ENCODE measurements around the gene RNF130.

RNF130 gene

DNA sequence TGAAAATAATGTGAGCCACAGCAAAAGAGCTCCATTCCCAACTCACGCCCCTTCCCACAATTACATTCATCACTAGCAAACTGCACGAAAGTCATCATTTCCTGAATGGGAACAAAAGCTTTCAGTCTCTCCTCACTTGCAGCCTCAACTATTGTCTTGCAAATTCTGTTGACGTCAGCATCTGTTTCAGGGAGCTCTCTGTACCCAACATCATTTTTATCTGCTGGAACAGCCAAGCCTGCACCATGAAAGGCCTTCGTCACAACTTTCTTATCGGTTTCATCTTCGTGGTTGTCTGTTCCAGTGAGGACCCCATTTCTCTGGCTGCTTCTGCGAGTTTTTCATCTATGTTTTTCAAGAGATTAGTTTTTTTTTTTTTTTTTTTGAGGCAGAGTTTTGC lies 14.3 kb upstream of the RNF130 start:
- DNase-seq: no peak

- no peak for DNase-seq
These were observed 13.3 kb upstream of the RNF130 start for GRCh38 chr5:180084638-180085561.

- DNase-seq: no peak
These were observed 12.0 kb upstream of the RNF130 start for GRCh38 chr5:180083529-180084060.

DNA sequence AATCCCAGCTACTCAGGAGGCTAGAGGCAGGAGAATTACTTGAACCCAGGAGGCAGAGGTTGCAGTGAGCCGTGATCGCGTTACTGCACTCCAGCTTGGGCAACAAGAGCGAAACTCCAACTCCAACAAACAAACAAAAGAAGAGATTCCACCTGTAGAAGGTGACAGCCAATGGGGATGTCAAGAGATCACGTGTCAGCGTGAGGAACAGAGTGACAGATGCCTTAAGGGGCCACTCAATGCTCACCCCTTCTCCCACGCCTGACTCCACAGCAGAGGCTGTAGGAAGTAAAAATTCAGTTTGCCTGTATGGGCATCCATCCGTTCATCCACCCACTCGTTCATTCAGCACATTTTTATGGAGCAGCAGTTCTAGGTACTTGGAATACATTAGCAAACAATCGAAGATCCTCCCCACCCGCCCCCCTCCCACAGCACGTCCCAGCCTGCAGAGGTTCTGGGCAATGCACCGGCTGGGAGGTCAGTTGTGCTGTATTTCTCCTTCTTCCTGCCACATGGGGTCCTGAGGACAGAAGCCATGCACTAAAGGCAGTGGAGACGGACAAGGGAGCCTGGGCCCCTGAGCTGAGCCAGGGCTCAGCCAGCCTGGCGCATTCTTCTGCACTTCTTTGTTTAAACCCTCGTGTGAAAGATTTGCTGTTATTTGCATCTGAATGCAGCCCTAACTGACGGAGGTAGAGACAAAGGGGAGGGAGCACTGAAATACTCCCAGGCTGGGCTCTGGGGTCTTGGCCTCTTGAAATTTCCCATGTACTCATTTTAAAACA lies 11.3 kb upstream of the RNF130 start:
- no peak for DNase-seq

- DNase-seq: no peak
These were observed 9.9 kb upstream of the RNF130 start for GRCh38 chr5:180081481-180081880.

GRCh38 chr5:180080486-180081280 lies 9.1 kb upstream of the RNF130 start:
- no peak for DNase-seq

DNA sequence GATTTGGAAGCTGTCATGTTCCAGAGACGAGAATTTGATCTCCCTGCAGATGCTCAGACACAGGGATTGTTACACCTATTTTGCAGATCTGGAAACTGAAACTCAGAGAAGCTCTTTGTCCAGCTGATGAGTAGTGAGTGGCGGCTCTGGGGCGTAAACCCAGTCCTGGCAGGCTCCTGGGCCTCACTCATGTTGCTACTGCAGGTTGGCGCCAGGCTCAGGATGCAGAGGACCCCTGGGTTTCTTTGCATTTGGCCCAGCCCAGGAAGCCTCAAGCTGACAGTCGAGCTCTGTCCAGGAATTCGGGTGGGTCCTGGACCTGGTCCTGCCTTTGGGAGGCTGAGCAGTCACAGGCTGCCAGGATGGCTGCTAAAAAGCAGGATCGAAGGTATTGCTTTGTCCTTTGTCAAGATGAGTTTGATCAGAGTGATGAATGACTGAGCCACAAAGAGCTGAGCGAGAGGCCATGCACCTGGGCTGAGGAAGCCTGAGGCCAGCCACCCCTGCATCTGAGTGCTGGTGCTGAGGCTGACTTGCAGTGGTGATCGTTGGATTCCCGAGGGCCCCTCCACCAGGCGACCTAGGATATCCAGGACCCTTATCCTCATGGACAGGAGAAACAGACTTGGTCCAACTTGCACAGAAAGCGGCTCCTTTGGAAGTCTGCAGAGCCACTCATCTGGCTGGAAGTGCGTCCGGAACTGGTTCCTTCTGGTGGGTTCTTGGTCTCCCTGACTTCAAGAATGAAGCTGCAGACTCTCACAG lies 8.3 kb upstream of the RNF130 start:
- DNase-seq: no peak

DNA sequence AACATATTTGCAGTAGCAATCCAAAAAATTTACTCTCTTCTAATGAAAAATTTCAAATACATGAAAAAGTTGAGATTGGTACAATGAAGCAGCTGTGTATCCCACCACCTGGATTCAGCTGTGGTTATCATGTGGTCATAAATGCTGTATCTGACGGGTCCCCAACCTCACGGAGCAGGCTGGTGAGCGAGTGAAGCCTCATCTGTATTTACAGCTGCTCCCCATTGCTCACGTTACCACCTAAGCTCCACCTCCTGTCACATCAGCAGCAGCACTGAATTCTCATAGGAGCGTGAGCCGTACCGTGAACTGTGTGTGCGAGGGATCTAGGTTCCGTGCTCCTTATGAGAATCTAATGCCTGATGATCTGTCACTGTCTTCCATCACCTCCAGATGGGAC lies 6.8 kb upstream of the RNF130 start:
- DNase-seq: no peak

DNA sequence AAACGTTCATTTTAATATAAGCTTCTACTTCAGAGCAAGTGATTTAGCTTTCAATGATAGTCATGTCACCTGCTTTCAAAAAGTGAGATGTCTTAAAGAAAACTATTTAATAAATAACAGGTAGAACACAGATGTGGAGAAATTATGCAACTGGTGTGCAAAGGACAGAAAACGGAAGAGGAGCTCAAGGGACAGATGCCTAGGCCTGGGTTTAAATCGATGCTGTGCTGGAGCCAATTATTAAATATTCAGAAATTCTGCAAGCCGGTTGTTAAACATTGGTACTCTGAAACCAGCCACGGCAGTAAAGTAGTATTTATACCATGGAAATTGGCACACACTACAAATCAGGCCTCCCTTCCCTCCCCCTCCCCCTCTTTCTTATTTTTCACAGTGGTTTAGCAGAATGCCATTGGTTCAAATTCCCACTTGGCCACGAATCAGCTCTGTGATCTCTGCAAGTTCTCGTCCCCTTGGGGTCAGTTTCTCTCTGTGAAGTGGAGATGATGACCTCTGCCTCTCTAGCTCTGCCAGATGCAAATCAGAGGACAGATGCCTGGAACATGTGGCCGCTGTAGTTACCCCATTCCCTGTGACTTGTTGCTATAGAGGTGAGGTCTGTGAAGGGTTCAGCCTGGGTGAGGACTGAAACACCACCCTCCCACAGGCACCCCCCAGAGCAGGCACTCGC lies 6.2 kb upstream of the RNF130 start:
- no peak for DNase-seq

GRCh38 chr5:180075703-180076102 lies 4.1 kb upstream of the RNF130 start:
- DNase-seq: no peak

GRCh38 chr5:180074462-180074861 lies 2.9 kb upstream of the RNF130 start:
- no peak for DNase-seq

DNA sequence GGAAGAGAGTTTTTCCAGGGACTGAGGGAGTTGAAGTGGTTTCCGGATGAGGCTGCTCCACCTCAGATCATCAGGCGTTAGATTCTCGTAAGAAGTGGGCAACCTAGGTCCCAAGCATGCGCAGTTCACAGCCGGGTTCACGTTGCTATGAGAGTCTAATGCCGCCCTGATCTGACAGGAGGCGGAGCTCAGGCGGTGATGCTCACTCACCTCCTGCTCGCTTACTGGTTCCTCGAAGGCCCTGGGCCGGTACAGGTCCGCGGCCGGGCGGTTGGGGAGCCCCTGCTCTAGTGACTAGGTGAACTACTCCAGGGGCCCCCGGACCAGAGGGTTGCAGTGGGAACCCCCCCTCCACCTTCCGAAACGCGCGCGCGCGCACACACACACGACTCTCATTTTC lies 997 bp upstream of the RNF130 start:
- DNase-seq: no peak

DNA sequence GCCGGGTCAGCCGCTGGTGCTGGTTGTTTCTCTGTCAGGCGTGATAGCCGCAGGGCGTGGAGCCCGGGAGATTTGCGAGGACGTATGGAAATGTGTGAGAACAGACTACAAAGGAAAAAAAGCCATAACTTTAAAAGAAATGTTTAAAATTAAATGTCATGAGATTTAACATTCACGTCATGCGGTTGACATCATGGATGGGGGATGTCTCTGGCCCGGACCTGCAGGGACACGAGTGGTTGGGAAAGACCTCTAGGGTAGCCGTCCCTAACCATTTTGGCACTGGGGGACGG lies 643 bp upstream of the RNF130 start:
- no peak for DNase-seq

DNA sequence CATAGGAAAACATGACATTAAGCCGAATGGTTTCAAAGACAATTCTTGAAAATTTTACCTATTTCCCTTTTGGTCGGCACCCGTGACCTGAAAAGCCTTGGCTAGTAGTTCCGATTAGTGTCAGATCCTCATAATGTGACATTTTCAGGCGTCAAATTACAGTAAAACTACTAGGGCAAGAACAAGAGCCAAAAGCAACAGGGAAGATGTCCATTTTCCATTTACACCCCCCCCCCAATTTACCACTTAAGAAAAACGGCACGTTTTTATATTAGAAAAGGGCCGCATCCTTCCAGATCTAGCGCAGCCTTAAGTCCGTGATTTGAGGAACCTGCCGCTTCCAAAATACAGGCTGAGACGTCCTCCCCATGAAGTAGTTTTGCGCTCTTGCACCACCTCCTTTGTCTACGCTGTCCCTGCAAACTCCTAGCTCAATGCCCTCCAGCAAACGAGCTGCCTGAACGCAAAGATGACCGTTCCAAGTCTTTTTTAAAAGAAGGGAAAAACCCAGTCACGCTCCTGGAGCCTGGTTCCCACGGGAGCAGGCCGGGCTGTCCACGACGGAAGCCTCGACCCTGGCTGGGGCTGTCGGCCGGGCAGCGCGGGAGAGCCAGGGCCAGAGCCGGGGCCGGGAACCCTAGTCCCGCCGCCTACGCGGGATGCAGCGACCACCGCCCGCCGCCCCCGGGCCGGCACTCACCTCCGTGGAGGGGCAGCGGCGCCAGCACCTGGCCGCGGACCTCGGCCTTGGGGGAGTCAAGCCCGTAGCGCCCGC lies 616 bp downstream of the RNF130 start:
- DNase-seq: peak; percentile 48

DNA sequence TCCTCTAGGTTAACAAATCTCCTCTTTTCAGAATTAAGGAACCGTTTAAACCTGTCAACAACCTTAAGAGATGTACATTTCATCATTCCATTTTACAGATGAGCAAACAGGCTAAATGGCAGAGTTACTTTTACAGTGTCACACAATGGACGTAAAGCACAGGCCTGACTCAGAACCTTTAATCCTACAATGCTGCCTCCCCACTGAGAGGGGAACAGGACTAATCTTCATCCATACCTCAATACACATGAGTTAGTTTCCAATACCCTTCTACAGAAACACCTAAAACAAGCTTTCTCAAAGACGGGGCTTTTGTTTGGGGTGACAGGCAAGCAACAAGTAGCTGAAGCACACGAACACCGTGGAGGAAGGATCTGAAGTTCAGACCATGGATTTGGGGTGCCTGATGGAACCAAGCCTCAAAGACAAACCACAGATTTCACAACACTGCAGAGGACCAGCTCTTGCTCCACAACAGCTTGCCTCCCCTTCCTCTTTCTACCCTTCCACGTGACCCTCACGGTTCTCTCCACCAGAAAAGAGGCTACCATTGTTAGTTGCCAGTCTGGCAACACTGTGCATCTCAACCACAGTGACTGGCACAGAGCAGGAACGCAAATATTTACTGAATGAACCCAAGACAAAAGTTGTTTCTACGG lies 1.8 kb downstream of the RNF130 start:
- no peak for DNase-seq

GRCh38 chr5:180068519-180069090 lies 3.0 kb downstream of the RNF130 start:
- DNase-seq: no peak

- DNase-seq: no peak
These were observed 3.6 kb downstream of the RNF130 start for GRCh38 chr5:180067986-180068385.

DNA sequence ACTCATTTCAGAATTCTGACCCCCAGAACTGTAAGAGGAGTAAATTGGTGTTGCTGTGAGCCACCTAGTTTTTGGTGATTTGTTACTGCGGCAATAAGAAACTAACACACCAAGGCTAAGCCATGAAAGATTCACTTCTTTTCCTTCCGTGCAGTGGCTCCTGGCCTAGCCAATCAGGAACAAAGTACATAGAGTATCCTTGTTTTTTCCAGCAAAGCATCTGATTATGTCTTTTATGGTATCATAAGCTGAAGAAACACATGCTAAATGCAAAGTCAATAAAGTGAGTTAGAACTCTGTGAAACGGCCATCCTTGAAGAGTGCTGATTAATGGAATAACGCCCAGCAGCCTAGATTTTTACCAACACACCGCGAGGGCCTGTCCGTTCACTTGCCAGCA lies 11.4 kb downstream of the RNF130 start:
- no peak for DNase-seq

GRCh38 chr5:180059326-180059725 lies 12.2 kb downstream of the RNF130 start:
- DNase-seq: no peak

DNA sequence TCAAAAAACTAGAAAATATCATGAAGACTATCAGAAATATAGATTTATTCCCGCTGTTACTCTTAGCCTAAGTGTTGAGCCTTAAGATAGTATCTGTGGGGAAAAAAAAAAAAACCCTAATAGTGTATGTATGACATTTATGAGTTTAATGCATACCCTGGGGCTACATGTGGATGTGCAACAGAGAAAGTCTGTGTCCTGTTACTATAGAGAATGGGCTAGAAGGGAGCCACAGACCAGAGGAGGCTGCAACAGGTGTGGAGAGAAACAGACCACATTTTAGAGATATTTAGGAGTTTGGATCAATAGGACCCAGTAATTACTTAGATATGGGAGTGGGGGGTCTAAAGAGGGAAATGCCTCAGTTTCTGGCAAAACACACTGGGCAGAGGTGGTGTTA lies 15.4 kb downstream of the RNF130 start:
- DNase-seq: no peak
